ENCODE results near the gene CELSR1. TPM values are rescaled to one million over a fixed set of nuclear protein-coding genes. Genes with fewer than 3 reads are reported as not detected.

CELSR1 gene
- total RNA-seq, 1 donor from 2014 or later: 18.8 TPM

- Mint-ChIP-seq H3K4me3 (no peak overlapping the region), H3K36me3 (peaks cover 5% of the 10 kb centered on the region), H3K9me3 (no peaks in the 10 kb centered on the region), H3K4me1 (peaks cover 4% of the 10 kb centered on the region), H3K27ac (no peak overlapping the region), H3K27me3 (ENCODE audit: low read depth) (no peaks in the 10 kb centered on the region)
- no peak for TF ChIP-seq CTCF (IDR thresholded peaks at IDR 0.05; ENCODE audit: unreplicated experiment)
- no peak for DNase-seq (ENCODE audit: low spot score in 2 of 2, unreplicated experiment in 2 of 2)
These were observed 98.3 kb downstream of the CELSR1 start for GRCh38 chr22:46439111-46439510.

- Mint-ChIP-seq H3K36me3 (peaks cover 8% of the 10 kb centered on the region), H3K27me3 (ENCODE audit: low read depth) (no peaks in the 10 kb centered on the region), H3K4me3 (no peak overlapping the region), H3K4me1 (no peaks in the 10 kb centered on the region), H3K9me3 (no peaks in the 10 kb centered on the region), H3K27ac (no peak overlapping the region)
- TF ChIP-seq CTCF (IDR thresholded peaks at IDR 0.05; ENCODE audit: unreplicated experiment): no peak
- no peak for DNase-seq (ENCODE audit: low spot score in 2 of 2, unreplicated experiment in 2 of 2)
These were observed 99.6 kb downstream of the CELSR1 start for GRCh38 chr22:46437671-46438440.

GRCh38 chr22:46436595-46437175 is 100.7 kb downstream of the CELSR1 start:
- Mint-ChIP-seq H3K36me3 (peaks cover 8% of the 10 kb centered on the region), H3K27ac (no peak overlapping the region), H3K9me3 (no peaks in the 10 kb centered on the region), H3K4me3 (no peak overlapping the region), H3K4me1 (no peaks in the 10 kb centered on the region), H3K27me3 (ENCODE audit: low read depth) (no peaks in the 10 kb centered on the region)
- TF ChIP-seq CTCF (IDR thresholded peaks at IDR 0.05; ENCODE audit: unreplicated experiment): no peak
- DNase-seq (ENCODE audit: low spot score in 2 of 2, unreplicated experiment in 2 of 2): no peak

- Mint-ChIP-seq H3K36me3 (peaks cover 8% of the 10 kb centered on the region), H3K4me1 (no peaks in the 10 kb centered on the region), H3K27me3 (ENCODE audit: low read depth) (no peaks in the 10 kb centered on the region), H3K4me3 (no peak overlapping the region), H3K27ac (no peak overlapping the region), H3K9me3 (no peaks in the 10 kb centered on the region)
- no peak for TF ChIP-seq CTCF (IDR thresholded peaks at IDR 0.05; ENCODE audit: unreplicated experiment)
- no peak for DNase-seq (ENCODE audit: low spot score in 2 of 2, unreplicated experiment in 2 of 2)
These were observed 104.1 kb downstream of the CELSR1 start for GRCh38 chr22:46433318-46433717.

- Mint-ChIP-seq H3K27me3 (ENCODE audit: low read depth) (no peaks in the 10 kb centered on the region), H3K4me3 (no peak overlapping the region)
These were observed 105.0 kb downstream of the CELSR1 start for GRCh38 chr22:46432164-46433068.

More at GRCh38 chr22:46432164-46433068, 105.0 kb downstream of the CELSR1 start:
- Mint-ChIP-seq H3K27ac (no peak overlapping the region), H3K9me3 (no peaks in the 10 kb centered on the region), H3K4me1 (no peaks in the 10 kb centered on the region), H3K36me3 (peaks cover 8% of the 10 kb centered on the region)
- TF ChIP-seq CTCF (IDR thresholded peaks at IDR 0.05; ENCODE audit: unreplicated experiment): no peak
- DNase-seq (ENCODE audit: low spot score in 2 of 2, unreplicated experiment in 2 of 2): no peak
